Measurements from ENCODE around the gene ZNF438.

DNA sequence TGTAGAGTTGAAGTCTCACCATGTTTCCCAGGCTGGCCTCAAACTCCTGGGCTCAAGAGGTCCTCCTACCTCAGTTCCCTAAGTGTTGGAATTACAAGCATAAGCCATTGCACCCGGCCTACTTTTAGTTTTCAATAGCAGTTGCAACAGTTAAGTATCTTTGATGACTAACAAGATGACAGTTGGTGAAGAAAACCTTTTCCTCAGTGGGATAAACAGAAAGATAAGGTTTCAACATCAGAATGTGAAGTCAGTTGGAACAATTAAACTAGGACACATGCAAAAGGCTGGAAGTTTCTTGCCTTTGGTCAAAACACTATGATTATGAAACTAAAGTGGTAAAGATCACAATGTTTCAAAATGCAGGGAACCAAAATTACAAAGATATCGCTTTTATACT, 169.2 kb downstream of the ZNF438 start:
- TF ChIP-seq, protein P1, sequence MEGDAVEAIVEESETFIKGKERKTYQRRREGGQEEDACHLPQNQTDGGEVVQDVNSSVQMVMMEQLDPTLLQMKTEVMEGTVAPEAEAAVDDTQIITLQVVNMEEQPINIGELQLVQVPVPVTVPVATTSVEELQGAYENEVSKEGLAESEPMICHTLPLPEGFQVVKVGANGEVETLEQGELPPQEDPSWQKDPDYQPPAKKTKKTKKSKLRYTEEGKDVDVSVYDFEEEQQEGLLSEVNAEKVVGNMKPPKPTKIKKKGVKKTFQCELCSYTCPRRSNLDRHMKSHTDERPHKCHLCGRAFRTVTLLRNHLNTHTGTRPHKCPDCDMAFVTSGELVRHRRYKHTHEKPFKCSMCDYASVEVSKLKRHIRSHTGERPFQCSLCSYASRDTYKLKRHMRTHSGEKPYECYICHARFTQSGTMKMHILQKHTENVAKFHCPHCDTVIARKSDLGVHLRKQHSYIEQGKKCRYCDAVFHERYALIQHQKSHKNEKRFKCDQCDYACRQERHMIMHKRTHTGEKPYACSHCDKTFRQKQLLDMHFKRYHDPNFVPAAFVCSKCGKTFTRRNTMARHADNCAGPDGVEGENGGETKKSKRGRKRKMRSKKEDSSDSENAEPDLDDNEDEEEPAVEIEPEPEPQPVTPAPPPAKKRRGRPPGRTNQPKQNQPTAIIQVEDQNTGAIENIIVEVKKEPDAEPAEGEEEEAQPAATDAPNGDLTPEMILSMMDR (IDR thresholded peaks at IDR 0.05; ENCODE audit: borderline replicate concordance, extremely low read depth, low read length, poor library complexity, severe bottlenecking) = no peak
- no peak for TF ChIP-seq EZH2 (IDR thresholded peaks at IDR 0.05; ENCODE audit: borderline replicate concordance, low read depth, low read length, severe bottlenecking)
